HepG2 (cell line): ENCODE results near the gene FFAR2. TPM values are rescaled to one million over a fixed set of nuclear protein-coding genes. Genes with fewer than 3 reads are reported as not detected.

ENCODE experiments used
- ATAC-seq: fragments of 200-7000 bp; cut with Tn5 transposase; 3 replicates; pipeline ENCODE4 v1.9.1; 2020; ENCODE audit warnings: mild to moderate bottlenecking, moderate library complexity
- BruUV-seq: library from RNA; stranded (reverse); fragments of 400-500 nt; replicated peaks from 2 replicates; lab custom pipeline; 2021; lab: Mats Ljungman, UMichigan
- CTCF ChIA-PET: fragments of 300-600 bp; formaldehyde crosslinking; extraction: SDS; loops from one replicate; lab custom pipeline; 2021; ENCODE audit warnings: low total read pairs, inconsistent platforms, low intra/inter-chr PET ratio; lab: Yijun Ruan, JAX
- POLR2A ChIA-PET: fragments of 350-600 bp; sonication (Branson Sonifier 250); formaldehyde crosslinking; loops from one replicate; lab custom pipeline; 2020; ENCODE audit warnings: antibody characterized with exemption, inconsistent platforms; lab: Yijun Ruan, JAX
- DNase-seq: peaks from one replicate; pipeline ENCODE4 v3.0.0-alpha.2; 2015; ENCODE audit warnings: low spot score
- FAIRE-seq: peaks from 3 replicates; lab custom pipeline; 2011; peaks lifted over from hg19 to GRCh38; lab: Jason Lieb, UNC
- H2AFZ ChIP-seq: one replicate; pipeline ENCODE4 v1.6.1; 2011; ENCODE audit warnings: low read length, inconsistent platforms
- H3K27ac ChIP-seq: fragments of 300-600 bp; 3 replicates; pipeline ENCODE4 v1.8.0; 2011; ENCODE audit warnings: mixed run types, mild to moderate bottlenecking, mixed read lengths, low read length, inconsistent platforms; ENCODE audit not compliant: insufficient read depth; ENCODE audit errors: extremely low read length
- H3K27me3 ChIP-seq, 2 experiments: fragments of 200-600 bp in 1 of 2; 2 replicates in 1 of 2; 3 replicates in 1 of 2; pipeline versions ENCODE4 v1.6.0 to v1.8.0; 2011; ENCODE audit warnings: low read length in 2 of 2, mild to moderate bottlenecking in 2 of 2, moderate library complexity in 2 of 2, inconsistent platforms in 1 of 2; ENCODE audit not compliant: insufficient read depth in 2 of 2, control insufficient read depth in 1 of 2
- H3K36me3 ChIP-seq, 2 experiments: fragments of 200-600 bp in 1 of 2; replicated peaks in 1 of 2; 2 replicates in 1 of 2; 3 replicates in 1 of 2; pipeline versions ENCODE4 v1.5.1 to v1.8.0; 2011; ENCODE audit warnings: low read length in 2 of 2, inconsistent platforms in 1 of 2; ENCODE audit not compliant: insufficient read depth in 2 of 2, control insufficient read depth in 1 of 2
- H3K4me1 ChIP-seq: 2 replicates; pipeline ENCODE4 v1.5.1; 2012; ENCODE audit warnings: low read length, inconsistent platforms; ENCODE audit not compliant: insufficient read depth
- H3K4me2 ChIP-seq: 2 replicates; pipeline ENCODE4 v1.6.0; 2011; ENCODE audit warnings: low read depth, low read length, inconsistent platforms
- H3K4me3 ChIP-seq, 3 experiments: fragments of 200-600 bp in 1 of 3; sonication (generic), shearing (Covaris generic) in 1 of 3; replicated peaks in 1 of 3; 2 replicates each; pipeline ENCODE4 v1.5.1; 2011 to 2016; ENCODE audit warnings: low read length in 3 of 3, inconsistent platforms in 2 of 3, low read depth in 2 of 3, mild to moderate bottlenecking in 2 of 3, control low read depth in 1 of 3, mixed read lengths in 1 of 3; ENCODE audit not compliant: insufficient read depth in 1 of 3
- H3K79me2 ChIP-seq: one replicate; pipeline ENCODE4 v1.6.1; 2011; ENCODE audit warnings: low read length, inconsistent platforms; ENCODE audit not compliant: insufficient read depth
- H3K9ac ChIP-seq: 2 replicates; pipeline ENCODE4 v1.6.0; 2011; ENCODE audit warnings: mild to moderate bottlenecking, low read depth, low read length, inconsistent platforms; ENCODE audit not compliant: insufficient read depth
- H3K9me3 ChIP-seq: 2 replicates; pipeline ENCODE4 v1.5.1; 2012; ENCODE audit warnings: mild to moderate bottlenecking, low read length
- H4K20me1 ChIP-seq: 2 replicates; pipeline ENCODE4 v1.6.0; 2011; ENCODE audit warnings: inconsistent platforms, mild to moderate bottlenecking, low read length, moderate library complexity; ENCODE audit not compliant: insufficient read depth
- CHD2 ChIP-seq: IDR thresholded peaks from 2 replicates; pipeline ENCODE4 v1.6.1; 2011; ENCODE audit warnings: low read depth, low read length, improper control_type of control experiment
- FOXA1 ChIP-seq, 2 experiments: fragments of 450-650 bp in 1 of 2; sonication (generic) in 1 of 2; formaldehyde crosslinking in 1 of 2; IDR thresholded peaks; 2 replicates each; pipeline versions ENCODE4 v1.4.0 to v1.6.1; 2016 to 2020; ENCODE audit warnings: missing genetic modification reagents in 1 of 2
- GFI1 ChIP-seq: sonication (generic); formaldehyde crosslinking; IDR thresholded peaks from 2 replicates; pipeline ENCODE4 v1.5.0; 2020; ENCODE audit warnings: missing genetic modification reagents, mild to moderate bottlenecking, borderline replicate concordance
- HCFC1 ChIP-seq: fragments of 150-350 bp; IDR thresholded peaks from 2 replicates; pipeline ENCODE4 v1.6.1; 2014; ENCODE audit warnings: low read depth, low read length
- KDM3A ChIP-seq: IDR thresholded peaks from 2 replicates; pipeline ENCODE4 v1.6.1; 2018; ENCODE audit warnings: low read depth, missing compliant biosample characterization
- KDM6A ChIP-seq: IDR thresholded peaks from 2 replicates; pipeline ENCODE4 v1.6.1; 2016; ENCODE audit warnings: low read depth
- PTBP1 ChIP-seq: fragments of 200-400 bp; formaldehyde crosslinking; IDR thresholded peaks from 2 replicates; pipeline ENCODE4 v1.6.1; 2018; ENCODE audit warnings: low read length, low read depth; ENCODE audit not compliant: poor library complexity, severe bottlenecking
- RARA ChIP-seq: IDR thresholded peaks from 2 replicates; pipeline ENCODE4 v1.6.1; 2016; ENCODE audit warnings: missing genetic modification reagents, missing compliant biosample characterization
- SMYD3 ChIP-seq: sonication (generic); formaldehyde crosslinking; IDR thresholded peaks from 2 replicates; pipeline ENCODE4 v1.8.1; 2023; ENCODE audit warnings: mild to moderate bottlenecking, missing genetic modification reagents
- SP2 ChIP-seq: sonication (generic); formaldehyde crosslinking; IDR thresholded peaks from 2 replicates; pipeline ENCODE4 v1.5.1; 2020; ENCODE audit warnings: mild to moderate bottlenecking, missing genetic modification reagents
- SRSF1 ChIP-seq: fragments of 200-400 bp; formaldehyde crosslinking; optimal IDR thresholded peaks from 2 replicates; pipeline ENCODE3; 2017; ENCODE audit warnings: mild to moderate bottlenecking, low read depth, low read length, moderate library complexity
- TOE1 ChIP-seq: sonication (generic); formaldehyde crosslinking; IDR thresholded peaks from 2 replicates; pipeline ENCODE4 v1.4.0; 2020; ENCODE audit warnings: mild to moderate bottlenecking, missing genetic modification reagents
- ZC3H4 ChIP-seq: sonication (generic); formaldehyde crosslinking; IDR thresholded peaks from 2 replicates; pipeline ENCODE4 v1.4.0; 2020; ENCODE audit warnings: missing genetic modification reagents, borderline replicate concordance
- ZNF326 ChIP-seq: sonication (generic); formaldehyde crosslinking; IDR thresholded peaks from 2 replicates; pipeline ENCODE4 v1.4.0; 2020; ENCODE audit warnings: missing genetic modification reagents, borderline replicate concordance
- ZNF530 ChIP-seq: sonication (generic); formaldehyde crosslinking; IDR thresholded peaks from 2 replicates; pipeline ENCODE4 v1.5.0; 2020; ENCODE audit warnings: low read depth, mild to moderate bottlenecking, missing genetic modification reagents
- ZNF558 ChIP-seq: sonication (generic); formaldehyde crosslinking; IDR thresholded peaks from 2 replicates; pipeline ENCODE4 v1.9.0; 2022; ENCODE audit warnings: mild to moderate bottlenecking, missing genetic modification reagents, borderline replicate concordance
- ZNF616 ChIP-seq: sonication (generic); formaldehyde crosslinking; IDR thresholded peaks from 2 replicates; pipeline ENCODE4 v1.5.0; 2020; ENCODE audit warnings: low read depth, mild to moderate bottlenecking, missing genetic modification reagents
- ZNF780A ChIP-seq: sonication (generic); formaldehyde crosslinking; IDR thresholded peaks from 2 replicates; pipeline ENCODE4 v1.8.0; 2022; ENCODE audit warnings: mild to moderate bottlenecking, missing genetic modification reagents, moderate library complexity
- ZSCAN30 ChIP-seq: sonication (generic); formaldehyde crosslinking; IDR thresholded peaks from 2 replicates; pipeline ENCODE4 v1.5.0; 2020; ENCODE audit warnings: mild to moderate bottlenecking, missing genetic modification reagents
- WGBS: methylation state at CpG from one replicate; pipeline ENCODE4 v1.1.6; 2017; ENCODE audit warnings: low lambda C conversion rate; 5-methylcytosine and 5-hydroxymethylcytosine counted together
- in situ Hi-C: cut with HindIII; loops from 2 replicates; pipeline ENCODE4 v1.10.0; 2017; ENCODE audit warnings: low pct_unique_long_range_greater_than_20kb; ENCODE audit not compliant: extremely low pct_ligation_motif_present
- intact Hi-C: fragments of 100-400 bp; cut with micrococcal nuclease; formaldehyde crosslinking; loops from one replicate; pipeline ENCODE4 v1.10.0; 2022; ENCODE audit not compliant: unreplicated experiment
- polyA plus RNA-seq, 8 experiments: library from polyadenylated mRNA; depleted of rRNA in 3 of 8; stranded (reverse) in 7 of 8; unstranded in 1 of 8; fragments of >200 nt; fragmentation: Illumina TruSeq in 4 of 8; extraction: Trizol in 4 of 8; gene quantifications; 2 replicates each; pipeline versions ENCODE4 v1.2.1 to v1.2.3, GENCODE V29; 2011 to 2016; ENCODE audit warnings: low read depth in 4 of 8, missing spikeins in 1 of 8, mixed read lengths in 1 of 8; ENCODE audit not compliant: insufficient read depth in 1 of 8
- total RNA-seq, 5 experiments: library from RNA; depleted of rRNA; stranded (reverse); fragments of >200 nt; fragmentation: Illumina TruSeq; extraction: Trizol; gene quantifications; 2 replicates each; pipeline ENCODE4 v1.2.3, GENCODE V29; 2016; ENCODE audit warnings: low read depth in 1 of 5
- TF ChIP-seq, protein P1 (sequence below): sonication (generic); formaldehyde crosslinking; IDR thresholded peaks from 2 replicates; pipeline ENCODE4 v1.5.0; 2020; ENCODE audit warnings: missing genetic modification reagents

Gene FFAR2
- total and polyA plus RNA-seq, 2 of the 13 experiments (the other 11 are each of a cell fraction or from before 2014, with no cell fraction given) = 0.12 TPM; not detected in 1

DNA sequence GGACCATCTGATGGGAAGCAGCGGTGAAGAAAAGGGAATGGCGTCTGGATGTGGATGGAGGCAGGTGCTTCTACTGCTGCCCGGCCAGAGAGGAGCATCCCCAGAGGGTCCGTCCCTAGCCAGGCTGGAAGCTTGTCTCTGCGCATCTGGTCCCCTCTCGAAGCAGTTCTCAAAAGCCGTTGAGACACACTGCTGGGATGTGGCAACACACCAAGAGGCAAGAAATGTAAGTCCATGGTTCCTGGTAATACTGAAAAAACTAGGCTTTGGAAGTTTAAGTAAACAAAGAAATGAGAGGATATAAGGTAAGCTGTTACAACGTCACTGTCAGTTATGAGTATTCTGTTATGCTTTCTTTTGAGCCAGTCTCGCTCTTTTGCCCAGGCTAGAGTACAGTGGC is 15.1 kb upstream of the FFAR2 start:
- ATAC-seq = no peak
- H2AFZ ChIP-seq = no peak overlapping the region
- no peak for TF ChIP-seq SMYD3 (CRISPR knock-in tag)
- no peak for TF ChIP-seq FOXA1 (IDR thresholded peaks at IDR 0.05)
- 0 out of 2 replicates have a peak, but pooled peaks have one; percentile 13 for TF ChIP-seq FOXA1 (CRISPR knock-in tag; IDR thresholded peaks at IDR 0.05)
- TF ChIP-seq, all 625 proteins: peak for 1
- in situ Hi-C loops (no loop called here), intact Hi-C loops (no loop called here)
- no peaks in the 10 kb centered on the region for H3K36me3 ChIP-seq
- H3K9me3 ChIP-seq = peaks cover 6% of the 10 kb centered on the region; the same call in 1 of the 2 replicates
- H3K9ac ChIP-seq = no peak overlapping the region
- no TSS peak for BruUV-seq
- no peak overlapping the region for H3K27ac ChIP-seq
- no peak overlapping the region for H3K4me2 ChIP-seq
- no peak overlapping the region for H3K4me3 ChIP-seq
- peaks cover 2 to 22% of the 10 kb centered on the region in 2 experiments; a peak in 4 of 5 replicates for H3K27me3 ChIP-seq
- DNase-seq = no peak
- no peaks in the 10 kb centered on the region for H3K79me2 ChIP-seq
- no peak for FAIRE-seq
- H4K20me1 ChIP-seq = no peaks in the 10 kb centered on the region
- WGBS = 60% methylated on average over 9 of the region's 9 CpGs
- CTCF ChIA-PET = no interaction called here
- POLR2A ChIA-PET = no interaction called here
- peaks cover 49% of the 10 kb centered on the region for H3K4me1 ChIP-seq

DNA sequence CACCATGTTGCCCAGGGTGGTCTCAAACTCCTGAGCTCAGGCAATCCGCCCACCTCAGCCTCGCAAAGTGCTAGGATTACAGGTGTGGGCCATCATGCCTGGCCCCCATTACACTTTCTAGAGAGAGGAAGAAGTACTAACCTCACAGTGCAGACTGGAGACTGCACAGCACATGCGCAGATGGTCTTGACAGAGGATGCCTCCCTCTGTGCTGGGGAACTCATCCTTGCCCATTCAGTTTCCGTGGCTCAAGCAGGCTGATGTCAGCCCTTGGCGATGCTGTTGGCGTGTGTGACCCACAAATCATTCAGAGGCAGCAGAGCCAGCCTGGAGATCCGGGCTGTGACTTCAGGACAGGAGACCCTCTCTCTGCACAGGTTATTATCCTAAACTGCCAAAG is 14.6 kb upstream of the FFAR2 start:
- H3K9me3 ChIP-seq = peaks cover 6% of the 10 kb centered on the region; the same call in 1 of the 2 replicates

More for the DNA sequence above, 14.6 kb upstream of the FFAR2 start:
- intact Hi-C loops (no loop called here), in situ Hi-C loops (no loop called here)
- no peak overlapping the region for H3K9ac ChIP-seq
- ATAC-seq = no peak
- no peak overlapping the region for H3K4me3 ChIP-seq
- no peak for FAIRE-seq
- no peak overlapping the region for H3K4me2 ChIP-seq
- no peak overlapping the region for H2AFZ ChIP-seq
- H3K79me2 ChIP-seq = no peaks in the 10 kb centered on the region
- CTCF ChIA-PET = no interaction called here
- TF ChIP-seq KDM3A (no peak), RARA (no peak), SP2 (no peak), ZNF530 (CRISPR knock-in tag) (no peak), KDM6A (CRISPR knock-in tag) (no peak), ZC3H4 (no peak), ZNF780A (CRISPR knock-in tag) (no peak), PTBP1 (no peak), ZNF616 (CRISPR knock-in tag) (no peak), GFI1 (CRISPR knock-in tag) (no peak), ZSCAN30 (CRISPR knock-in tag) (no peak), ZNF558 (CRISPR knock-in tag) (no peak), SRSF1 (no peak), HCFC1 (no peak), ZNF326 (CRISPR knock-in tag) (no peak), TOE1 (CRISPR knock-in tag) (no peak), CHD2 (no peak)
- TF ChIP-seq, protein P1, sequence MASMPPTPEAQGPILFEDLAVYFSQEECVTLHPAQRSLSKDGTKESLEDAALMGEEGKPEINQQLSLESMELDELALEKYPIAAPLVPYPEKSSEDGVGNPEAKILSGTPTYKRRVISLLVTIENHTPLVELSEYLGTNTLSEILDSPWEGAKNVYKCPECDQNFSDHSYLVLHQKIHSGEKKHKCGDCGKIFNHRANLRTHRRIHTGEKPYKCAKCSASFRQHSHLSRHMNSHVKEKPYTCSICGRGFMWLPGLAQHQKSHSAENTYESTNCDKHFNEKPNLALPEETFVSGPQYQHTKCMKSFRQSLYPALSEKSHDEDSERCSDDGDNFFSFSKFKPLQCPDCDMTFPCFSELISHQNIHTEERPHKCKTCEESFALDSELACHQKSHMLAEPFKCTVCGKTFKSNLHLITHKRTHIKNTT (CRISPR knock-in tag) = no peak
- no TSS peak for BruUV-seq
- H4K20me1 ChIP-seq = no peaks in the 10 kb centered on the region
- no peak for DNase-seq
- H3K27ac ChIP-seq = no peak overlapping the region
- POLR2A ChIA-PET = no interaction called here
- peaks cover 49% of the 10 kb centered on the region for H3K4me1 ChIP-seq
- no peaks in the 10 kb centered on the region for H3K36me3 ChIP-seq
- WGBS = 91% methylated on average over 3 of the region's 7 CpGs
- H3K27me3 ChIP-seq = peaks cover 2 to 22% of the 10 kb centered on the region in 2 experiments; a peak in 4 of 5 replicates
